Activated naive CD8-positive, alpha-beta T cell (primary cell): ENCODE data around the gene NPIPB12.
"Not testable (repeated sequence)": the region's sequence is repeated elsewhere in the genome, so short reads cannot be mapped to it uniquely, and the experiment has no call there.

Experiments
- H3K27ac Mint-ChIP-seq: one replicate; pipeline ENCODE4 v1.8.0; 2021; ENCODE audit warnings: mixed read lengths
- H3K27me3 Mint-ChIP-seq: one replicate; pipeline ENCODE4 v1.8.0; 2021; ENCODE audit warnings: mixed read lengths
- H3K36me3 Mint-ChIP-seq: one replicate; pipeline ENCODE4 v1.8.0; 2021; ENCODE audit warnings: mixed read lengths
- H3K4me1 Mint-ChIP-seq: one replicate; pipeline ENCODE4 v1.8.0; 2021; ENCODE audit warnings: low read depth, mixed read lengths
- H3K4me3 Mint-ChIP-seq: one replicate; pipeline ENCODE4 v1.8.0; 2021; ENCODE audit warnings: mild to moderate bottlenecking, mixed read lengths
- H3K9me3 Mint-ChIP-seq: one replicate; pipeline ENCODE4 v1.8.0; 2021; ENCODE audit warnings: low read depth, mixed read lengths

The NPIPB12 gene

DNA sequence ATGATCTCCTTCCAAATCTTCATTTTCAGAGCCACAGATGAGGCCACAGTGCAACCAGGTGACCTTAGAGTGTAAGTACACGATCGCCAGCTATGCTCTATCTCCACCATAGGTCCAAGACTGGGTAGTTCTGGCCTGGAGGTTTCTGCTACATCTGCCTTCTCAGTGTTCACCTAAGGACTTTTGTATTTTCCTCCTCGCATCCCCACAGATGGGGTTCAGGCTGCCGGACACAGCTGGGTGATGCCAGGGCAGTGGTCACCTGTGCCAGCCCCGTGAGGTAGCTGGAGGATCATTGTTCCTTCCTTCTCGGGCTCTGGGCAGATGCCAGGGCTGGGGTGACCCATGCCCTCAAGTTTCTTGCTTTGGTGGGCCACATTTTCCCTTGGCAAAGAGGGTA is at the start of gene NPIPB12:
Gene NPIPB12, minus strand, starts transcription at position 101 of the 400 bp plus-strand sequence.
- H3K4me3 Mint-ChIP-seq, H3K36me3 Mint-ChIP-seq, H3K4me1 Mint-ChIP-seq, H3K27ac Mint-ChIP-seq, H3K9me3 Mint-ChIP-seq, H3K27me3 Mint-ChIP-seq: not testable (repeated sequence)

DNA sequence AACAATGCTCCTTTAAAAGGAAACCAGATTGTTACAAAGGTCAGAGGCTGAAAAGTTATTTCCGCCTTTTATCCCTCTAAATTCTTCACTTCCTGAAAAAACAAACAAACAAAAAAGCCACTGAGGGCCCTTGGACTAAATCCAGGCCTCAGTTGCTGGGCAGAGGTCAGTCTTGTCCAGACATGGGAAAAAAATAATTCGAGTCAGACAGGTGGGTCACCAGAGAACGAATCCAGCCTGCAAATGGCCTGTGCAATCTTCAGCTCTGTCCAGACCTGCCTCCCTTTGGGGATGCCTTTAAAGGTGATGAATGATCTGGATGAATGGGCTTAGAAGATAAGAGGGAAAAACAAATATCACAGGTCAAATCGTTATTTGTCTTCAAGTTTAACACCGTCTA is 15.3 kb upstream of the NPIPB12 start:
- H3K27ac Mint-ChIP-seq, H3K4me3 Mint-ChIP-seq, H3K36me3 Mint-ChIP-seq, H3K4me1 Mint-ChIP-seq, H3K27me3 Mint-ChIP-seq, H3K9me3 Mint-ChIP-seq: not testable (repeated sequence)

DNA sequence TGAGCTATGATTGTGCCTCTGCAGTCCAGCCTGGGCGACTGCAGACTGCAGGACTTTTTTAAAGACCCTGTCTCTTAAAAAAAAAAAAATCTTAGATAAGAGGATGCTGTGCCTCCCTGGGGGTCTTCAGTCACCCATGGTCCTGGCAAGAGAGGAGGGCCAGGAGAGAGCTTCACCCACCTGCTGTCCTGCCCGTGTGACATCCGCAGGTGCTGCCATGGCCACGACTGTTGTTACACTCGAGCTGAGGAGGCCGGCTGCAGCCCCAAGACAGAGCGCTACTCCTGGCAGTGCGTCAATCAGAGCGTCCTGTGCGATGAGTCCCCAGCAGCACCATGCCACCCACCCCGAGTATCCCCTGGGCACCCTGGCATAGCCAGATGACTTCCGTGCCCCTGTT is 23.9 kb downstream of the NPIPB12 start:
- not testable (repeated sequence) for H3K27ac Mint-ChIP-seq, H3K27me3 Mint-ChIP-seq, H3K4me3 Mint-ChIP-seq, H3K9me3 Mint-ChIP-seq, H3K4me1 Mint-ChIP-seq, H3K36me3 Mint-ChIP-seq

DNA sequence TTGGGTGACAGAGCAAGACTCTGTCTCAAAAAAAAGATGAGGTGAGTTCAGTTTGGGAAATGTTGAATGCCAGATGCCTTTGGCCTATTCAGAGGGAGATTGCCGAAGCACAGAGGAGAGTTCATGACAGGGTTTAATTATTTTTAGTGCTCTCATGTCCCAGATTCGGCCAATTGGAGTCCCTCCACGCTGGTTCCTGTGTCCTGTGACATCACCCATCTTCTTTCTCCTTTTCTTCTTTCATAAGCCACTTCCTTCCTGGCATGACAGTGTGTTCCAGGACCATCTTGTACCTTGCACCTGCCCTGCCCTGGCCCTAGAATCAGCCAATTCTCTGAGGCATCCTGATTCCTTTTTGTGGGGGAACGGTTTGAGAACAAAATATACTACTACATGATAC is 34.1 kb downstream of the NPIPB12 start:
- not testable (repeated sequence) for H3K36me3 Mint-ChIP-seq, H3K4me3 Mint-ChIP-seq, H3K4me1 Mint-ChIP-seq, H3K27ac Mint-ChIP-seq, H3K27me3 Mint-ChIP-seq, H3K9me3 Mint-ChIP-seq

DNA sequence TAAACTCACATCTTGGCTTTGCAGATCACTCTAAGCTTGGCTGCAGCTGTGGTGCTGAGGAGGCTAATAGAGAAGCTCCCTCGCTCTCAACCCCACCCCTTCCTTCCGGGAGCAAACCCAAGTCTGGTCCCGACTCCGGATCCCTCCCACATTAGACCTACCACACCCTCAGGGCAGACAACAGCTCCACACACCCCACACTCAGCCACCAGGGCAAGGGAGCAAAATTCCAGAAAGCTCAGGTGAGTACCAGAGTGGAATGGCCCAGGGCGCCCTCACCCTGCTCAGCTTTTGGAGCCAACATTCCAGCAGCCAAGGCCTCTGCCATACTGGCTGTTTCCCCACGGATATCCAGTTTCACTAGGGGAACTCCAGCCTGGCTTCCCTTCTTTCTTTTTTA is 36.5 kb downstream of the NPIPB12 start:
- H3K9me3 Mint-ChIP-seq, H3K4me1 Mint-ChIP-seq, H3K27ac Mint-ChIP-seq, H3K27me3 Mint-ChIP-seq, H3K4me3 Mint-ChIP-seq, H3K36me3 Mint-ChIP-seq: not testable (repeated sequence)

DNA sequence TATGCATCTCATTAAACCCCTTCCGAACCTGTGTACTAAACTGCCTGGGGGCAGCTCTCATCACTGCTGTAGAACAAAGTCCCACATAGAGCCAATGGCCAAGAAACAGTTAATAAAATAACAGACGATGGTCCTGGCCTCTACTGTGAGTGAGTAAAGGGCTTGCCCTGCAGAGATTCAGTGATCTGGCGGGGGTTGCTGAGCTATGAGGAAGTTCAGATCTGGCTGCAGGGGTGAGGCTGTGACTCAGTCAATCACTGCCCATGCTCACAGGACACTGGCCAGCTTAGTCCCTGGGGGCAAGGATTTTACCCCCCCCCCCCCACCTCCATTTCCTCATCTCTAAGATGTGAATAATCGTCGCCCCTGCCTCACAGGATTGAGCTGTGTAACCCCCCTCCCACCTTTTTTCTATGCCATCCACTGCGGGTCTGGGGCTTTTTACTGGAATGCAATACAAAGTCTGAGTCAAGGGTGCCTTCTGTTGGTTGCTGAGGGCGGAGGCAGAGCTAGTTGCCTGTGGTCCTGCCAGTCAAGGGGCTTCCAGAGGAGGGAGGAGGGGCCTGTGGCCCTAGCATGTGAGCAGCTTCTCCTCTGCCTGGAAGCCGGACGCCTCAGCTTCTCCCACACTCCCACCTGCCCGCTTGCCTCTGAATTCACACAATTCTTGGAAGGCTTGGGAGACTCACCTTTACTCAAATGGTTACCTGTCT is 38.4 kb downstream of the NPIPB12 start:
- not testable (repeated sequence) for H3K4me3 Mint-ChIP-seq

DNA sequence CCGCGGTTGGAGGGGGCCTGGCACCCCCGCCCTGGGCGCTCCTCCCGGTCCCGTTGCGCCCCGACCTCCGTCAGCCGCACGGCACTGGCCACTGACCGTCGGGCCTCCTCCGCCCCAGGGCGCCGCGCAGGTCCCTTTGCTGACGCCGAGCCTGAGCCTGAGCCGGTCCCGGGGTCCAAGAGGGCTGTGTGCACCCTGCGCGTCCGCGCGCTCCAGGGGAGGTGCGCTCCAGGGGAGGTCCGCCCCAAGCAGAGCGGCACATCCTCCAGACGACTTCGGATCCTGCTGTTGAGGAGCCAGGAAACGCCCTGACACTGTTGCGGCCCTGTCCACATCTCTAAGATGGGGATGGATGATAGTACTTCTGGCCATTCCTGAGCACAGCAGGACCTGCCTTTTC is 39.3 kb downstream of the NPIPB12 start:
- H3K27me3 Mint-ChIP-seq, H3K36me3 Mint-ChIP-seq, H3K4me1 Mint-ChIP-seq, H3K27ac Mint-ChIP-seq, H3K4me3 Mint-ChIP-seq, H3K9me3 Mint-ChIP-seq: not testable (repeated sequence)

More for the DNA sequence above, 38.4 kb downstream of the NPIPB12 start:
- not testable (repeated sequence) for H3K4me1 Mint-ChIP-seq, H3K27me3 Mint-ChIP-seq, H3K36me3 Mint-ChIP-seq, H3K27ac Mint-ChIP-seq, H3K9me3 Mint-ChIP-seq

DNA sequence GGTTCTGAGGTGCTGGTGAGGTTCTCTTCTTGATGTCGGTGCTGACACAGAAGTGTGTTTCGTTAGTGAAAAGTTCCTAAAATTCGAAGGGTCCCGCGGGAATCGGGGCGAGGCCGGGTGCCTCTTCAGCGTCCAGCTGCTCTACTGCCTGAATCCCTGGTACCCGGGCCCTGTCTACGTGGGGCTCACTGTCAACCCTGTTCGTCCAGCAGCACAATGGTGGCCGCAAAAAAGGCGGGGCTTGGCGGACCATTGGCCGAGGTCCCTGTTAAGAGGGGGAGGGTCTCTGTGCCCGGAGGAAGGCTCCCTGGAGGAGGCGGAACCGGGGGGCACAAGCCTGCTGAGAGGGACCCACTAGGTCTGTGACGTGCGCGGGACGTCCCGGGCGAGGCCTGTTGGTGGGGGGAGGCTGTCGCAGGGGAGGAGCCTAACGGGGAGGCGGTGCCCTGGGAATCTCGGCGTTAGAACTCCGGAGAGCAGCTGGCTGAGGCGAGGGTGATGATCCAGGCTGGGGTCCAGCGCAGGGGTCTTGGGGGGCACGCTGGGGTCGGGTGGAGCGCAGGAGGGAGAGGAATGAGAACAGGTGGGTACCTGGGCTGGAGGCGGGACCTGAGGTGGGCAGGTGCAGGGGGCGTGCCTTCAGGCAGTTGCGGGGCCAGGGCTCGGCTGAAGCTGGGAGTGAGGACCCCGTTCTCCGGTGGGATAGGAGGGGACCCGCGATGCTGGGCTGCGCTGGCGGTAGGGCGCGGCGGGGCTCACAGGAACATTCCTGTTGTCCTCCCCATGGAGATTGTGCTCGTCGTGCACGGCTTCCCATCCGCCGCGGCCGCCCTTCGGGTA is 40.0 kb downstream of the NPIPB12 start:
- H3K27ac Mint-ChIP-seq, H3K4me1 Mint-ChIP-seq, H3K9me3 Mint-ChIP-seq, H3K27me3 Mint-ChIP-seq, H3K4me3 Mint-ChIP-seq, H3K36me3 Mint-ChIP-seq: not testable (repeated sequence)

DNA sequence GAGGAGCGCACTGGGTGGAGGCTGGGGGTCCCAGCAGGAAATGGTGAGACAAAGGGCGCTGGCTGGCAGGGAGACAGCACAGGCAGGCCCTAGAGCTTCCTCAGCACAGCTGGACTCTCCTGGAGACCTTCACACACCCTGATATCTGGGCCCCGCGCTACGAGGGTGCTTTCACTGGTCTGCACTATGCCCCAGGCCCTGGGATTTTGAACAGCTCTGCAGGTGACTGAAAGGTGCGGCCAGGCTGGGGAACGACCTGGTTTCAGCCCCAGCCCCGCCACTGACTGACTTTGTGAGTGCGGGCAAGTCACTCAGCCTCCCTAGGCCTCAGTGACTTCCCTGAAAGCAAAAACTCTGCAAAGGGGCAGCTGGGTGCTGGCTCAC is 45.6 kb downstream of the NPIPB12 start:
- H3K36me3 Mint-ChIP-seq, H3K4me1 Mint-ChIP-seq, H3K27me3 Mint-ChIP-seq, H3K9me3 Mint-ChIP-seq, H3K4me3 Mint-ChIP-seq, H3K27ac Mint-ChIP-seq: not testable (repeated sequence)

DNA sequence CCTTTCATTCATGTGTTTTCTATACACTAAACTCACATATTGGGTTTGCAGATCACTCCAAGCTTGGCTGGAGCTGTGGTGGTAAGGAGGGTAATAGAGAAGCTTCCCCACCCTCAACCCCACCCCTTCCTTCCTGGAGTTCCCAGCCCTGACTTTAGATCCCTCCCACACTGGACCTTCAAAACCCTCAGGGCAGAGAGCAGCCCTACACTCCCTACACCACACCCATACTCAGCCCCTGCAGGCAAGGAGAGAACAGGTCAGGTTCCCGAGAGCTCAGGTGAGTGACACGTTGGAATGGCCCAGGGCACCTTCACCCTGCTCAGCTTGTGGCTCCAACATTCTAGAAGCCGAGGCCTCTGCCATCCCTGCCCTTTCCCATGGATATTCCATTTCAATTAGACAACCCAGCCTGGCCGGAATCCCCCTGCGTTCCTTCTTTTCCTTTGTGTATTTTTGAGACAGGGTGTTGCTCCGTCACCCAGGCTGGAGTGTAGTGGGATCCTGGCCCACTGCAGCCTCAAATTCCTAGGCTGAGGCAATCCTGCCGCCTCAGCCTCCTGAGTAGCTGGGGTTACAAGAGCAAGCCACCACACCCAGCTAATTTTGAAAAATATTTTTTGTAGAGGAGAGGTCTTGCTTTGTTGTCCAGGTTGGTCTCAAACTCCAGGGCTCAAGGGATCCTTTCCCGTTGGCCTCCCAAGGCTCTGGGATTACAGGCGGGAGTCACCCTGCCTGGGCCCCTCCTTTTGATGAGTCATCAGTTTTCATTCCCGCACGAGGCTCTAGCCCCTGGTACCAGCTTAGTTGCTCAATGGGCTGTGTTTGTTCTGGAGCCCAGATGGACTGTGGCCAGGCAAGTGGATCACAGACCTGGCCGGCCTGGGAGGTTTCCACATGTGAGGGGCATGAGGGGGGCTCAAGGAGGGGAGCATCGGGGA is 46.2 kb downstream of the NPIPB12 start, which contains the start of gene SULT1A4:
Gene SULT1A4, plus strand, starts transcription at position 208 of the 941 bp plus-strand sequence. CDS start 1,473 bp downstream, outside the sequence.
- H3K27me3 Mint-ChIP-seq, H3K9me3 Mint-ChIP-seq, H3K4me1 Mint-ChIP-seq, H3K36me3 Mint-ChIP-seq, H3K4me3 Mint-ChIP-seq, H3K27ac Mint-ChIP-seq: not testable (repeated sequence)

DNA sequence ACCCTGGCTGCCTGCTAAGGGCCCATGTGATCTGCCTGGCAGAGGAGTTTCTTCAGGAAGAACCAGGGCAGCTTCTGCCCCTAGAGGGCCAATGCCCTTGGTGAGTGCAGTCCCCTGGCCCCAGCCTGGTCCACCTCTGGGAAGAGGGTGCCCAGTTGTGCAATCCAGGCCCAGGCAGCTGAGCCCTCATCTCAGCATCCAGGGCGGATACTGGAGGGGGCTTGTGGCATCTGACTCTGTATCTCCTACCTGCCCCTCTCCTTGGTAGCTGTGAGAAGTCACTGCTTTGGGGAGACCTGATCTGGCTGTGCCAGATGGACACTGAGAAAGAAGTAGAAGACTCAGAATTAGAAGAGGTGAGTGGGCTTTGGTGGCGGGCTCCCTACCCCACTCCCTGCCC is 48.5 kb downstream of the NPIPB12 start:
- not testable (repeated sequence) for H3K27ac Mint-ChIP-seq, H3K36me3 Mint-ChIP-seq

DNA sequence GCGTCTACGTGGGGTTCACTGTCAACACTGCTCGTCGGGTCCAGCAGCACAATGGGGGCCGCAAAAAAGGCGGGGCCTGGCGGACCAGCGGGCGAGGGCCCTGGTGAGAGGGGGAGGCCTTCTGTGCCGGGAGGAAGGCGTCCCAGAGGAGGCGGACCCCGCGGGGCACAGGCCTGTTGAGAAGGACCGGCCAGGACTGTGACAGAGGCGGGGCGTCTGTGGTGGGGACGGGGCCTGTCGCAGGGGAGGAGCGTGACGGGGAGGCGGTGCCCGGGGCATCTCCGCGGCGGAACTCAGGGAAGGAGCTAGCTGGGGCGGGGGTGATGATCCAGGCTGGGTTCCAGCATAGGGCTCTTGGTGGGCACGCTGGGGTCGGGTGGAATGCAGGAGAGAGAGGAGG is 51.4 kb downstream of the NPIPB12 start:
- not testable (repeated sequence) for H3K27ac Mint-ChIP-seq, H3K4me1 Mint-ChIP-seq, H3K9me3 Mint-ChIP-seq, H3K4me3 Mint-ChIP-seq, H3K36me3 Mint-ChIP-seq, H3K27me3 Mint-ChIP-seq

More for the DNA sequence above, 48.5 kb downstream of the NPIPB12 start:
- not testable (repeated sequence) for H3K4me3 Mint-ChIP-seq, H3K27me3 Mint-ChIP-seq, H3K9me3 Mint-ChIP-seq, H3K4me1 Mint-ChIP-seq

DNA sequence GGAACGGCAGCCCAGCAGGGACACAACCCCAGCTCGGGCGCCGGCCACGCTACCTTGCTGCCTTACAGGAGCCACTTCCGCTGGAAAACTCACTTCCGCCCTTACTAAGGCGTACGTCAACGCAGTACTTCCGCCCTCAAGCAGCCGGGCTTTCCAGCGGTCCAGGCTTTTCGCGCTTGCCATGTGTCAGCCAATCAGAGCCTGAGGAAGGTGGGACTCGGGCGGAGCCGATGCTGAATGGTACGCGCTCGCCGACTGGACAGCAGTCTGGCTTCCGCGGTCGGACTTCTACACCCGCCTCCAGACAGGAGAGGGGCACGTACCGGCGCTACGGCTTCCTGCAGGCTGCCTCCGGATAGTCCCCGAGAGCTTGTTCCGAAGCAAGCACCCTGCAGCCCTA is 51.9 kb downstream of the NPIPB12 start, which contains the start of the genes BOLA2 and SLX1B:
Gene BOLA2, minus strand, starts transcription at position 83 of the 400 bp plus-strand sequence. CDS start 98 bp downstream, outside the sequence.
Gene SLX1B, plus strand, starts transcription at position 265 of the 400 bp plus-strand sequence.
- H3K4me1 Mint-ChIP-seq, H3K27ac Mint-ChIP-seq, H3K9me3 Mint-ChIP-seq, H3K36me3 Mint-ChIP-seq, H3K4me3 Mint-ChIP-seq, H3K27me3 Mint-ChIP-seq: not testable (repeated sequence)

DNA sequence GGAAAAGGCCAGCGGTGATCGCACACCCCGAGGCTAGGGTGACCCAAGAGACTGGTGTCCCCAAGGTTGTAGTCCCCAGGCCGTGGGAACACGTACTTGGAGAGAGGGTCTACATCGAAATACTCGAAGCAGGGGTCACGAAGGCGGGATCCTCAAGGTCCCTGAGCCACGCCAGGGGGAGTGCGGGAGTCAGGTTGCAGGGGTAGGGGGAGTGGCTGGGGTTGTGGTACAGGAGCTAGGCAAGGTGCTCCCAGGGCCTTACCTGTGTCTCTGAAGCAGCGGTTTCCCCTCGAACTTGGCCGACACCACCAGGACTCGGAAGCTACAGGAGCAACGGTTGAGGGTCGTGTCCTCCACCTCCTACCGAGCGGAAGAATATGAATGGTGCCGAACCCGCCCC is 52.5 kb downstream of the NPIPB12 start:
- H3K27me3 Mint-ChIP-seq, H3K4me3 Mint-ChIP-seq, H3K9me3 Mint-ChIP-seq, H3K36me3 Mint-ChIP-seq, H3K27ac Mint-ChIP-seq, H3K4me1 Mint-ChIP-seq: not testable (repeated sequence)
